ENCODE data around the gene SYNDIG1. TPM values are rescaled to one million over a fixed set of nuclear protein-coding genes. Genes with fewer than 3 reads are reported as not detected.

SYNDIG1 gene
- total and polyA plus RNA-seq, 2 of the 4 experiments (the other 2 are of a cell fraction), result not detected

- TF ChIP-seq CTCF (conservative IDR thresholded peaks at IDR 0.05; ENCODE audit: low read depth, low read length) (no peak), POLR2A (IDR thresholded peaks at IDR 0.05; ENCODE audit: low read depth, low read length) (no peak), CEBPB (IDR thresholded peaks at IDR 0.05; ENCODE audit: low read depth, low read length) (no peak), RCOR1 (IDR thresholded peaks at IDR 0.05; ENCODE audit: insufficient replicate concordance, low read length) (no peak), MAZ (IDR thresholded peaks at IDR 0.05; ENCODE audit: borderline replicate concordance, low read depth, low read length) (no peak), USF2 (IDR thresholded peaks at IDR 0.05; ENCODE audit: low read depth, low read length) (no peak), MXI1 (IDR thresholded peaks at IDR 0.05; ENCODE audit: borderline replicate concordance, low read depth, low read length) (no peak), RFX5 (IDR thresholded peaks at IDR 0.05; ENCODE audit: low read depth, low read length) (no peak), ELK1 (IDR thresholded peaks at IDR 0.05; ENCODE audit: borderline replicate concordance, low read depth, low read length) (no peak), MAFK (IDR thresholded peaks at IDR 0.05; ENCODE audit: low read depth, low read length) (no peak), BHLHE40 (IDR thresholded peaks at IDR 0.05; ENCODE audit: low read depth, low read length) (no peak), RAD21 (IDR thresholded peaks at IDR 0.05; ENCODE audit: low read length) (no peak), SMC3 (IDR thresholded peaks at IDR 0.05; ENCODE audit: low read depth, low read length) (no peak), FOS (IDR thresholded peaks at IDR 0.05; ENCODE audit: low read depth, low read length) (no peak), CHD1 (IDR thresholded peaks at IDR 0.05; ENCODE audit: low read depth, low read length) (no peak), NFE2L2 (IDR thresholded peaks at IDR 0.05; ENCODE audit: low read depth, low read length) (no peak)
- Histone ChIP-seq H3K4ac (ENCODE audit: low read depth, low read length) (no peak overlapping the region), H4K5ac (ENCODE audit: low read depth, low read length) (no peak overlapping the region), H3K36me3 (ENCODE audit: control insufficient read depth, insufficient read depth, low read length) (no peaks in the 10 kb centered on the region), H2BK20ac (ENCODE audit: low read depth, low read length) (no peak overlapping the region), H4K20me1 (ENCODE audit: insufficient read depth, low read length) (no peaks in the 10 kb centered on the region), H3K14ac (replicated peaks; ENCODE audit: low read depth, low read length) (no peak overlapping the region), H2BK15ac (ENCODE audit: low read depth, low read length) (no peak overlapping the region), H2BK120ac (ENCODE audit: low read depth, low read length) (no peak overlapping the region), H3K9ac (ENCODE audit: low read depth, low read length) (no peak overlapping the region), H3K56ac (ENCODE audit: extremely low read depth, insufficient read depth, low read length) (no peak overlapping the region), H2AK9ac (replicated peaks; ENCODE audit: low read depth, low read length, poor library complexity) (no peak overlapping the region), H2BK5ac (ENCODE audit: low read depth, low read length, poor library complexity, severe bottlenecking) (no peak overlapping the region), H3K4me1 (ENCODE audit: control insufficient read depth, insufficient read depth, low read length) (no peaks in the 10 kb centered on the region), H2AK5ac (ENCODE audit: low read depth, low read length) (no peak overlapping the region), H3K9me1 (ENCODE audit: insufficient read depth, low read length) (no peaks in the 10 kb centered on the region), H3K4me2 (ENCODE audit: low read depth, low read length) (no peak overlapping the region), H3K23ac (ENCODE audit: low read depth, low read length) (no peak overlapping the region), H3K4me3 (ENCODE audit: insufficient read depth, low read depth, low read length) (no peak overlapping the region), H3K18ac (ENCODE audit: low read depth, low read length) (no peak overlapping the region), H4K8ac (ENCODE audit: low read depth in 2 of 2, low read length in 2 of 2) (no peak overlapping the region), H2AFZ (replicated peaks; ENCODE audit: low read length, poor library complexity) (no peak overlapping the region), H4K91ac (ENCODE audit: insufficient read depth, low read depth, low read length) (no peak overlapping the region), H3K27ac (ENCODE audit: insufficient read depth, low read length) (no peak overlapping the region), H3K27me3 (ENCODE audit: control insufficient read depth, insufficient read depth, low read length) (no peaks in the 10 kb centered on the region), H3K79me1 (ENCODE audit: low read depth in 1 of 2, low read length in 2 of 2) (no peaks in the 10 kb centered on the region), H3K9me3 (ENCODE audit: control insufficient read depth, insufficient read depth, low read length) (no peaks in the 10 kb centered on the region)
- ChIA-PET CTCF (no interaction called here), POLR2A (ENCODE audit: unreplicated experiment) (no interaction called here)
- intact Hi-C loops (cut with micrococcal nuclease), result no loop called here
- ATAC-seq (ENCODE audit: low read depth) (no peak), DNase-seq (no peak)
- dilution Hi-C loops (cut with HindIII; ENCODE audit: low sequenced_read_pairs, unreplicated experiment), result no loop called here
- no TSS peak for BruUV-seq (replicated peaks)
- WGBS, 2 experiments (ENCODE audit: extremely low coverage in 2 of 2, insufficient read length in 1 of 2), result 66% methylated on average over 3 of the region's 18 CpGs; no CpG with 5 or more reads in 1 of the 2 experiments
- in situ Hi-C loops (cut with MboI; ENCODE audit: low sequenced_read_pairs), result no loop called here
Observed at GRCh38 chr20:24483435-24484080, 14.1 kb downstream of the SYNDIG1 start.

Data from IMR-90 (cell line).